IgD-negative memory B cell (primary cell): ENCODE data around the gene SLC5A2. TPM values are rescaled to one million over a fixed set of nuclear protein-coding genes. Genes with fewer than 3 reads are reported as not detected.
A peak's percentile ranks its signal among the peaks of the same experiment; 100 is the strongest.

ENCODE experiments used
- H3K27ac Mint-ChIP-seq, 3 donors: one replicate each; pipeline ENCODE4 v1.8.0; 2020 to 2022; ENCODE audit warnings: mild to moderate bottlenecking in 3 of 3, mixed read lengths in 3 of 3, moderate library complexity in 1 of 3
- H3K27me3 Mint-ChIP-seq: one replicate; pipeline ENCODE4 v1.8.0; 2021; ENCODE audit warnings: mixed read lengths
- H3K36me3 Mint-ChIP-seq: one replicate; pipeline ENCODE4 v1.8.0; 2020; ENCODE audit warnings: mild to moderate bottlenecking, mixed read lengths
- H3K4me1 Mint-ChIP-seq, 3 donors: one replicate each; pipeline ENCODE4 v1.8.0; 2020 to 2022; ENCODE audit warnings: mixed read lengths in 3 of 3, mild to moderate bottlenecking in 1 of 3
- H3K4me3 Mint-ChIP-seq, 4 donors: one replicate each; pipeline ENCODE4 v1.8.0; 2020 to 2022; ENCODE audit warnings: mild to moderate bottlenecking in 4 of 4, mixed read lengths in 4 of 4, moderate library complexity in 3 of 4
- H3K9me3 Mint-ChIP-seq, 3 donors: one replicate each; pipeline ENCODE4 v1.8.0; 2020 to 2021; ENCODE audit warnings: mixed read lengths in 3 of 3, mild to moderate bottlenecking in 1 of 3
- polyA plus RNA-seq: library from polyadenylated mRNA; unstranded; fragments of 300-500 nt; fragmentation: Illumina TruSeq; gene quantifications from one replicate; pipeline ENCODE4 v1.2.3, GENCODE V29; 2021

SLC5A2 gene
- polyA plus RNA-seq, 1 donor from 2014 or later, result 0.94 TPM

- H3K9me3 Mint-ChIP-seq, result no peaks in the 10 kb centered on the region
- peaks cover 3% of the 10 kb centered on the region for H3K36me3 Mint-ChIP-seq
- H3K4me1 Mint-ChIP-seq, result peaks cover 32 to 47% (median 32%) of the 10 kb centered on the region in 3 donors
- peak overlapping the region in 3 of 4 donors; percentile 14 to 70 (median 33) for H3K4me3 Mint-ChIP-seq
- H3K27ac Mint-ChIP-seq, result peak overlapping the region; percentile 47 to 63 (median 59)
- H3K27me3 Mint-ChIP-seq, result no peaks in the 10 kb centered on the region
These were observed 27.2 kb upstream of the SLC5A2 start for GRCh38 chr16:31455601-31456314.

- H3K4me3 Mint-ChIP-seq, result peak overlapping the region in 2 of 4 donors; percentile 28 to 50
- H3K36me3 Mint-ChIP-seq, result peaks cover 3% of the 10 kb centered on the region
- peak overlapping the region in 1 of 3 donors; percentile 50 for H3K27ac Mint-ChIP-seq
- H3K9me3 Mint-ChIP-seq, result no peaks in the 10 kb centered on the region
- H3K4me1 Mint-ChIP-seq, result peaks cover 27 to 47% (median 29%) of the 10 kb centered on the region in 3 donors
- H3K27me3 Mint-ChIP-seq, result no peaks in the 10 kb centered on the region
These were observed 25.9 kb upstream of the SLC5A2 start for GRCh38 chr16:31456988-31457360.

DNA sequence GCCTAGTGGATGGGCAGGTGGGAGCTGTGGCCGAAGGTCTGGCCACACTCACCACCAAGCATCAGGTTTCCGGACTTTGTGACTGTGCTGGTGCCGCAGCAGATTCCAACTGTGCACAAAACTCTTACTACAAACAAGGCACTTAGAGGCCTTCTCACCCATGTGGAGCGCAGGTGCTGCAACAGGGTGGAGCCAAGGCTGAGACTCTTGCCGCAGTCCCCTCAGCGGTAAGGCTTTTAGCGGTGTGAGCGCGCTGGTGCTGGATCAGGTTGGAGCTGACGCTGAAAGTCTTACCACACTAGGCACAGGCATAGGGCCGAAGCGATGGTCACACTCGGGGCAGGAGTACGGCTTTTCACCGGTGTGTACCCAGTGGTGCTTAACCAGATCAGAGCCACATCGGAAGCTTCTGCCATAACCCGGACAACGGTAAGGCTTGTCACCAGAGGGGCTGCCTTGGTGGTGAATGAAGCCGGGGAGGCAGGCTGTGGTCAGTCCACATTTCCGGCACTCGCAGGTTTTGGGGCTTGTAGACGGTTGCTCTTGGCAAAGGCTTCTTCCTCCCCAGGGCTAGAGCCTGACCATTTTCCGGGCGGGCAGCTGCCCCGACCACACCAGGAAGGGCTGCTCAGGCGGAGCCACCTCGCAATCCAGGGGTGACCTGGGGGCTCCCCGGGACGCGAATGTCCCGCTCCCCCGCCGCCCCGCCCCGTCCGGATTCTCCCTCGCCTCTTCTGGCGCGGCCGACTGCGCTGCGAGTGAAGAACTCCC lies 24.7 kb upstream of the SLC5A2 start:
- Mint-ChIP-seq H3K9me3 (no peaks in the 10 kb centered on the region), H3K27ac (peak overlapping the region; percentile 94 to 99 (median 98)), H3K36me3 (peaks cover 5% of the 10 kb centered on the region), H3K4me3 (peak overlapping the region; percentile 93 to 98 (median 95)), H3K27me3 (no peaks in the 10 kb centered on the region), H3K4me1 (peaks cover 22 to 43% (median 29%) of the 10 kb centered on the region in 3 donors)

GRCh38 chr16:31458844-31459686 lies 23.9 kb upstream of the SLC5A2 start, which contains the start of gene ARMC5:
ARMC5 (plus strand) TSS chr16:31459501; CDS start chr16:31459525, 24 bp downstream.
- Mint-ChIP-seq H3K27me3 (no peaks in the 10 kb centered on the region), H3K9me3 (no peaks in the 10 kb centered on the region), H3K4me1 (peaks cover 17 to 38% (median 26%) of the 10 kb centered on the region in 3 donors), H3K4me3 (peak within 1 kb of the TSS; percentile 93 to 98 (median 95)), H3K36me3 (peaks cover 5% of the 10 kb centered on the region), H3K27ac (peak within 1 kb of the TSS; percentile 94 to 99 (median 98))

- Mint-ChIP-seq H3K4me3 (peak overlapping the region; percentile 93 to 98 (median 95)), H3K27me3 (no peaks in the 10 kb centered on the region), H3K36me3 (peaks cover 7% of the 10 kb centered on the region), H3K4me1 (peaks cover 17 to 37% (median 26%) of the 10 kb centered on the region in 3 donors), H3K9me3 (no peaks in the 10 kb centered on the region), H3K27ac (peak overlapping the region; percentile 94 to 99 (median 98))
These were observed 23.0 kb upstream of the SLC5A2 start for GRCh38 chr16:31459687-31460581.

GRCh38 chr16:31460582-31461002 lies 22.3 kb upstream of the SLC5A2 start:
- peak overlapping the region; percentile 33 to 98 (median 93) for H3K4me3 Mint-ChIP-seq

DNA sequence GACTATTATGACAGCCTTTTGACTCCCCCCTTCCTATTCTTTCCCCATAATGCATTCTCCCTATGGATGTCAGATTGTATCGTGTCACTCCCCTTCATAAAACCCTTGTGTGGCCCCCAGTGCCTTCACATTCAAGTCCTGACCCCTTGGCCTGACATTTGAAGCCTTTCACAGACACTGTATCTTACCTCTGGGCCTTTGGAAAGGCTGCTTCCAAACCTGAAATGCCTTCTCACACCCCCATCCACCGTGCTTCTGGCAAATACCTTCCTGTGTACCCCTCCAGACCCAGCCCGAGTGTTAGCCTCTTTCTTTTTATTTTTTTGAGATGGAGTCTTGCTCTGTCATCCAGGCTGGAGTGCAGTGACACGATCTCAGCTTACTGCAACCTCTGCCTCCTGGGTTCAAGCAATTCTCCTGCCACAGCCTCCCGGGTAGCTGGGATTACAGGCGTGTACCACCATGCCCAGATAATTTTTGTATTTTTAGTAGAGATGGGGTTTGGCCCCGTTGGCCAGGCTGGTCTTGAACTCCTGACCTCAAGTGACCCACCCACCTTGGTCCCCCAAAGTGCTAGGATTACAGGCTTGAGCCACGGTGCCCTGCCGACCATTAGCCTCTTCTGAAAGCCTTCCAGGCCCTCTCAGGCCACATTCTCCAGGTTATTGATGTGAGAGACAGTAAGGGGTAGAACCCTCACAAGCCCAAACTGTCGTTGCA lies 21.6 kb upstream of the SLC5A2 start:
- peaks cover 11 to 26% (median 23%) of the 10 kb centered on the region in 3 donors for H3K4me1 Mint-ChIP-seq
- no peaks in the 10 kb centered on the region for H3K27me3 Mint-ChIP-seq
- no peaks in the 10 kb centered on the region for H3K9me3 Mint-ChIP-seq
- peaks cover 10% of the 10 kb centered on the region for H3K36me3 Mint-ChIP-seq
- H3K4me3 Mint-ChIP-seq, result peak overlapping the region in 2 of 4 donors; percentile 60 to 93
- H3K27ac Mint-ChIP-seq, result no peak overlapping the region

More at GRCh38 chr16:31460582-31461002, 22.3 kb upstream of the SLC5A2 start:
- H3K9me3 Mint-ChIP-seq, result no peaks in the 10 kb centered on the region
- H3K27ac Mint-ChIP-seq, result peak overlapping the region in 1 of 3 donors; percentile 94
- peaks cover 14 to 32% (median 28%) of the 10 kb centered on the region in 3 donors for H3K4me1 Mint-ChIP-seq
- no peaks in the 10 kb centered on the region for H3K27me3 Mint-ChIP-seq
- H3K36me3 Mint-ChIP-seq, result peaks cover 10% of the 10 kb centered on the region

DNA sequence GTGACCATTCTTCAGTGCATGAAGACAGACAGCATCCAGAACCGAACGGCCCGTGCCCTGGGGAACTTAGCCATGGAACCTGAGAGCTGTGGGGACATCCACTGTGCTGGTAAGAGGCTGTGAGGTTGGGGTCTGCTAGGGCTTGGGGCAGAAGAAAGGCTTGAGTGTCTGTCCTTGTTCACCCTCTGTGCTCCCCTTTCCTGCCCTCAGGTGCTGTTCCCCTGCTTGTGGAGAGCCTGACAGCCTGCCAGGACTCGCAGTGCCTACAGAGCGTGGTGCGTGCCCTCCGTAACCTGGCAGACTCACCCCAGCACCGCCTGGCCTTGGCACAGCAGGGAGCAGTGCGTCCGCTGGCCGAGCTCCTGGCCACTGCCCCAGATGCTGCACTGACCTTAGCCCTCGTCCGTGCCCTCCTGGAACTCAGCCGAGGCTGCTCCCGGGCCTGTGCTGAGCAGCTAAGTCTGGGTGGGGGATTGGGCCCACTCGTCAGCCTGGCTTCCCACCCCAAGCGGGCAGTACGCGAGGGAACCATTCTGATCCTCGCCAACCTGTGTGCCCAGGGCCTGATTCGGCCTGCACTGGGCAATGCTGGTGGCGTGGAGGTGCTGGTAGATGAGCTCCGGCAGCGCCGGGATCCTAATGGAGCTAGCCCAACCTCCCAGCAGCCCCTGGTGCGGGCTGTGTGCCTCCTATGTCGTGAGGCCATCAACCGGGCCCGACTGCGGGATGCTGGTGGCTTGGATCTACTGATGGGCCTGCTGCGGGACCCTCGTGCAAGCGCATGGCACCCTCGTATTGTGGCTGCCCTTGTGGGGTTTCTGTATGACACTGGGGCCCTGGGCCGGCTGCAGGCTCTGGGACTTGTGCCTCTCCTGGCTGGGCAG lies 20.8 kb upstream of the SLC5A2 start:
- H3K9me3 Mint-ChIP-seq, result no peaks in the 10 kb centered on the region
- no peak overlapping the region for H3K27ac Mint-ChIP-seq

DNA sequence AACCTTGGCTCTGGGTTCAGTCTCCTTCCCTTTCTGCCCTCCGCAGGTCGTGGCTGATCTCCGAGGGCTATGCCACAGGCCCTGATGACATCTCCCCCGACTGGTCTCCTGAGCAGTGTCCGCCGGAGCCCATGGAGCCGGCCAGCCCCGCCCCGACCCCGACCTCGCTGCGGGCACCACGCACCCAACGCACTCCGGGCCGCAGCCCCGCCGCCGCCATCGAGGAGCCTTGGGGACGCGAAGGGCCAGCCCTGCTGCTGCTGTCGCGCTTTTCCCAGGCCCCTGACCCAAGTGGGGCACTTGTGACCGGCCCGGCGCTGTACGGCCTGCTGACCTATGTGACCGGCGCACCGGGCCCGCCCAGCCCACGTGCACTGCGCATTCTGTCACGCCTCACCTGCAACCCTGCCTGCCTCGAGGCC lies 18.6 kb upstream of the SLC5A2 start:
- Mint-ChIP-seq H3K36me3 (peaks cover 14% of the 10 kb centered on the region), H3K4me3 (no peak overlapping the region), H3K27me3 (no peaks in the 10 kb centered on the region), H3K9me3 (no peaks in the 10 kb centered on the region), H3K27ac (no peak overlapping the region), H3K4me1 (peaks cover 5 to 24% (median 24%) of the 10 kb centered on the region in 3 donors)

More for the DNA sequence above, 20.8 kb upstream of the SLC5A2 start:
- peak overlapping the region in 1 of 4 donors; percentile 93 for H3K4me3 Mint-ChIP-seq
- no peaks in the 10 kb centered on the region for H3K27me3 Mint-ChIP-seq
- H3K4me1 Mint-ChIP-seq, result peaks cover 11 to 23% (median 20%) of the 10 kb centered on the region in 3 donors
- H3K36me3 Mint-ChIP-seq, result peaks cover 12% of the 10 kb centered on the region

GRCh38 chr16:31464781-31465260 lies 18.1 kb upstream of the SLC5A2 start:
- Mint-ChIP-seq H3K27ac (no peak overlapping the region), H3K36me3 (peaks cover 14% of the 10 kb centered on the region), H3K4me1 (peaks cover 5 to 24% (median 23%) of the 10 kb centered on the region in 3 donors), H3K4me3 (peak overlapping the region in 1 of 4 donors; percentile 40), H3K9me3 (no peaks in the 10 kb centered on the region), H3K27me3 (no peaks in the 10 kb centered on the region)

DNA sequence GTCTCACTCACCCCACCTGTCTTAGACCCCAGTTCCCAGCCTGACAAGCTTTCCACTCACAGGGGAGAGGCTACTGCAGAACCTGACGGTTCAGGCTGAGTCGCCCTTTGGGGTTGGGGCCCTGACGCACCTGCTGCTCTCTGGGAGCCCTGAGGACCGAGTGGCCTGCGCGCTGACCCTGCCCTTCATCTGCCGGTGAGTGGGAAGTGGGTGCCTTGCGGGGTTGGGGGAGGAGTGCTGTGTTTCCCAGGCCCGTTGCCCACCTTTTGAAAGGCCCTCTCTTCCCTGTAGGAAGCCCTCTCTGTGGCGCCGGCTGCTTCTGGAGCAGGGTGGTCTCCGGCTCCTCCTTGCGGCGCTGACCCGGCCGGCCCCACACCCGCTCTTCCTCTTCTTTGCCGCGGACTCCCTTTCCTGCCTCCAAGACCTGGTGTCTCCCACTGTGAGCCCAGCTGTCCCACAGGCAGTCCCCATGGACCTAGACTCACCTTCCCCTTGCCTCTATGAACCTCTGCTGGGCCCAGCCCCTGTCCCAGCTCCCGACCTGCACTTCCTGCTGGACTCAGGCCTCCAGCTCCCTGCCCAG lies 17.0 kb upstream of the SLC5A2 start:
- H3K27ac Mint-ChIP-seq, result no peak overlapping the region
- H3K4me1 Mint-ChIP-seq, result peaks cover 0 to 20% (median 18%) of the 10 kb centered on the region in 3 donors
- H3K9me3 Mint-ChIP-seq, result no peaks in the 10 kb centered on the region
- H3K36me3 Mint-ChIP-seq, result peaks cover 14% of the 10 kb centered on the region
- H3K4me3 Mint-ChIP-seq, result peak overlapping the region in 1 of 4 donors; percentile 40
- H3K27me3 Mint-ChIP-seq, result no peaks in the 10 kb centered on the region

DNA sequence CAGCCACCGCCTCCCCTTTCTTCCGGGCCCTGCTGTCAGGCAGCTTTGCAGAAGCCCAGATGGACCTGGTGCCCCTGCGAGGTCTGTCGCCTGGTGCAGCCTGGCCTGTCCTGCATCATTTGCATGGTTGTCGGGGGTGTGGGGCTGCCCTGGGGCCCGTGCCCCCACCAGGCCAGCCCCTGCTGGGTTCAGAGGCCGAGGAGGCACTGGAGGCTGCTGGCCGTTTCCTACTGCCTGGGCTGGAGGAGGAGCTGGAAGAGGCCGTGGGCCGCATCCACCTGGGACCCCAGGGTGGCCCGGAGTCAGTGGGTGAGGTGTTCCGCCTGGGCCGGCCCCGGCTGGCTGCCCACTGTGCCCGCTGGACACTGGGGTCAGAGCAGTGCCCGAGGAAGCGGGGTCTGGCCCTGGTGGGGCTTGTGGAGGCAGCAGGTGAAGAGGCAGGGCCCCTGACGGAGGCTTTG lies 16.5 kb upstream of the SLC5A2 start:
- Mint-ChIP-seq H3K9me3 (no peaks in the 10 kb centered on the region), H3K4me3 (peak overlapping the region in 1 of 4 donors; percentile 41), H3K4me1 (peaks cover 0 to 23% (median 17%) of the 10 kb centered on the region in 3 donors), H3K27ac (no peak overlapping the region), H3K27me3 (peaks cover 2% of the 10 kb centered on the region), H3K36me3 (peaks cover 14% of the 10 kb centered on the region)
